Measurements from ENCODE around the gene IKBKE.
A peak's percentile ranks its signal among the peaks of the same experiment; 100 is the strongest.

IKBKE gene

GRCh38 chr1:206461602-206462455, 8.4 kb upstream of the IKBKE start:
- H3K9me3 ChIP-seq (ENCODE audit: insufficient read depth, low read depth, low read length): no peaks in the 10 kb centered on the region
- no peak overlapping the region for H3K9ac ChIP-seq (ENCODE audit: low read depth, low read length, poor library complexity, severe bottlenecking)
- no peaks in the 10 kb centered on the region for H3F3A ChIP-seq (ENCODE audit: low read depth)
- peaks cover 22% of the 10 kb centered on the region; the same call in 1 of the 2 replicates for H3K36me3 ChIP-seq (ENCODE audit: insufficient read depth, low read length)
- peaks cover 16% of the 10 kb centered on the region for H3K4me1 ChIP-seq (ENCODE audit: insufficient read depth, low read length, poor library complexity, severe bottlenecking)
- no peak overlapping the region for H2AFZ ChIP-seq (ENCODE audit: low read length)
- H3K79me2 ChIP-seq (ENCODE audit: insufficient read depth, low read length): no peaks in the 10 kb centered on the region
- TF ChIP-seq EZH2phosphoT487 (IDR thresholded peaks at IDR 0.05; ENCODE audit: borderline replicate concordance): no peak
- TF ChIP-seq, protein P1, sequence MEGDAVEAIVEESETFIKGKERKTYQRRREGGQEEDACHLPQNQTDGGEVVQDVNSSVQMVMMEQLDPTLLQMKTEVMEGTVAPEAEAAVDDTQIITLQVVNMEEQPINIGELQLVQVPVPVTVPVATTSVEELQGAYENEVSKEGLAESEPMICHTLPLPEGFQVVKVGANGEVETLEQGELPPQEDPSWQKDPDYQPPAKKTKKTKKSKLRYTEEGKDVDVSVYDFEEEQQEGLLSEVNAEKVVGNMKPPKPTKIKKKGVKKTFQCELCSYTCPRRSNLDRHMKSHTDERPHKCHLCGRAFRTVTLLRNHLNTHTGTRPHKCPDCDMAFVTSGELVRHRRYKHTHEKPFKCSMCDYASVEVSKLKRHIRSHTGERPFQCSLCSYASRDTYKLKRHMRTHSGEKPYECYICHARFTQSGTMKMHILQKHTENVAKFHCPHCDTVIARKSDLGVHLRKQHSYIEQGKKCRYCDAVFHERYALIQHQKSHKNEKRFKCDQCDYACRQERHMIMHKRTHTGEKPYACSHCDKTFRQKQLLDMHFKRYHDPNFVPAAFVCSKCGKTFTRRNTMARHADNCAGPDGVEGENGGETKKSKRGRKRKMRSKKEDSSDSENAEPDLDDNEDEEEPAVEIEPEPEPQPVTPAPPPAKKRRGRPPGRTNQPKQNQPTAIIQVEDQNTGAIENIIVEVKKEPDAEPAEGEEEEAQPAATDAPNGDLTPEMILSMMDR (conservative IDR thresholded peaks at IDR 0.05; ENCODE audit: low read length): peak; percentile 93
- H3K4me3 ChIP-seq (ENCODE audit: low read length, poor library complexity, severe bottlenecking): no peak overlapping the region
- no peaks in the 10 kb centered on the region for H4K20me1 ChIP-seq (ENCODE audit: insufficient read depth, low read length, poor library complexity, severe bottlenecking)
- H3K4me2 ChIP-seq (ENCODE audit: low read depth, low read length, poor library complexity, severe bottlenecking): no peak overlapping the region
- H3K27me3 ChIP-seq (ENCODE audit: insufficient read depth, low read length, poor library complexity, severe bottlenecking): no peaks in the 10 kb centered on the region
- H3K9me2 ChIP-seq (replicated peaks; ENCODE audit: low read depth, low read length): no peaks in the 10 kb centered on the region

DNA sequence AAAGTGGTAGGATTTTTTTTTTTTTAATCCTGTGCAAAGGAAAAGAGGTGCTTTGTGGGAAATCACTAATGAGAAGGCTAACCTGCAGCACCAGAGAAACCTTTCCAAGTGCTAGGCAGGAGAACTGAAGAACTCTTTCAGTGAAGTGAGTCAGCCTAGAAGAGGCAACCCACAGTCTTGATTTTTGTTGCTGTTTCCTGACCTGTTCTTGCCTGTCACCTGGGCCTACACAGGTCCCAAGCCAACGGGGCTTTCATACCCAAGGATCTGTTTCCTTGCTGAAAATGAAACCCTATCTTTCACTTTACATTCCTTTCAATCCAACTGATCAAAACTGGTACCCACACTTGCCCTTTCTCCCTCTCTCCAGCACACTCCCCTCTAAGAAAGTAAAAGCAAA, 7.1 kb upstream of the IKBKE start:
- Histone ChIP-seq H3F3A (ENCODE audit: low read depth) (no peaks in the 10 kb centered on the region), H3K79me2 (ENCODE audit: insufficient read depth, low read length) (no peaks in the 10 kb centered on the region), H4K20me1 (ENCODE audit: insufficient read depth, low read length, poor library complexity, severe bottlenecking) (no peaks in the 10 kb centered on the region), H3K4me1 (ENCODE audit: insufficient read depth, low read length, poor library complexity, severe bottlenecking) (peaks cover 22% of the 10 kb centered on the region), H3K4me3 (ENCODE audit: low read length, poor library complexity, severe bottlenecking) (no peak overlapping the region), H2AFZ (ENCODE audit: low read length) (no peak overlapping the region), H3K9me3 (ENCODE audit: insufficient read depth, low read depth, low read length) (no peaks in the 10 kb centered on the region), H3K9me2 (replicated peaks; ENCODE audit: low read depth, low read length) (no peaks in the 10 kb centered on the region), H3K9ac (ENCODE audit: low read depth, low read length, poor library complexity, severe bottlenecking) (no peak overlapping the region), H3K4me2 (ENCODE audit: low read depth, low read length, poor library complexity, severe bottlenecking) (no peak overlapping the region), H3K27me3 (ENCODE audit: insufficient read depth, low read length, poor library complexity, severe bottlenecking) (no peaks in the 10 kb centered on the region), H3K36me3 (ENCODE audit: insufficient read depth, low read length) (peaks cover 22% of the 10 kb centered on the region; the same call in 1 of the 2 replicates)
- TF ChIP-seq, protein P1 (conservative IDR thresholded peaks at IDR 0.05; ENCODE audit: low read length): no peak
- TF ChIP-seq EZH2phosphoT487 (IDR thresholded peaks at IDR 0.05; ENCODE audit: borderline replicate concordance): no peak

GRCh38 chr1:206463911-206464310, 6.4 kb upstream of the IKBKE start:
- Histone ChIP-seq H3K9me2 (replicated peaks; ENCODE audit: low read depth, low read length) (no peaks in the 10 kb centered on the region), H3K9me3 (ENCODE audit: insufficient read depth, low read depth, low read length) (no peaks in the 10 kb centered on the region), H3K4me3 (ENCODE audit: low read length, poor library complexity, severe bottlenecking) (no peak overlapping the region), H3K4me2 (ENCODE audit: low read depth, low read length, poor library complexity, severe bottlenecking) (no peak overlapping the region), H3K4me1 (ENCODE audit: insufficient read depth, low read length, poor library complexity, severe bottlenecking) (peaks cover 30% of the 10 kb centered on the region), H3F3A (ENCODE audit: low read depth) (no peaks in the 10 kb centered on the region), H3K9ac (ENCODE audit: low read depth, low read length, poor library complexity, severe bottlenecking) (no peak overlapping the region), H3K27me3 (ENCODE audit: insufficient read depth, low read length, poor library complexity, severe bottlenecking) (no peaks in the 10 kb centered on the region), H4K20me1 (ENCODE audit: insufficient read depth, low read length, poor library complexity, severe bottlenecking) (no peaks in the 10 kb centered on the region), H3K79me2 (ENCODE audit: insufficient read depth, low read length) (no peaks in the 10 kb centered on the region), H2AFZ (ENCODE audit: low read length) (no peak overlapping the region), H3K36me3 (ENCODE audit: insufficient read depth, low read length) (peaks cover 14% of the 10 kb centered on the region; the same call in 1 of the 2 replicates)
- no peak for TF ChIP-seq EZH2phosphoT487 (IDR thresholded peaks at IDR 0.05; ENCODE audit: borderline replicate concordance)
- TF ChIP-seq, protein P1 (conservative IDR thresholded peaks at IDR 0.05; ENCODE audit: low read length): no peak
